ENCODE results near the gene CPO. TPM values are rescaled to one million over a fixed set of nuclear protein-coding genes. Genes with fewer than 3 reads are reported as not detected.

Gene CPO
- total and polyA plus RNA-seq, 7 donors: 0.34 to 0.91 (median 0.50) TPM

GRCh38 chr2:206971805-206972204, 32.5 kb downstream of the CPO start:
- Histone ChIP-seq H3K27me3 (ENCODE audit: insufficient read depth in 3 of 3, low read length in 2 of 3) (no peaks in the 10 kb centered on the region), H3K27ac (no peak overlapping the region), H3K4me3 (no peak overlapping the region), H3K9me3 (no peaks in the 10 kb centered on the region), H3K4me1 (peaks cover 3% of the 10 kb centered on the region), H3K36me3 (ENCODE audit: insufficient read depth in 1 of 2, low read depth in 1 of 2) (no peaks in the 10 kb centered on the region)
- intact Hi-C loops (cut with DNase I): loop anchor here in 1 of 2 donors (10.0 kb wide), 1 partner anchor 167 kb away; no protein-coding TSS in a partner anchor
- TF ChIP-seq, protein P1, sequence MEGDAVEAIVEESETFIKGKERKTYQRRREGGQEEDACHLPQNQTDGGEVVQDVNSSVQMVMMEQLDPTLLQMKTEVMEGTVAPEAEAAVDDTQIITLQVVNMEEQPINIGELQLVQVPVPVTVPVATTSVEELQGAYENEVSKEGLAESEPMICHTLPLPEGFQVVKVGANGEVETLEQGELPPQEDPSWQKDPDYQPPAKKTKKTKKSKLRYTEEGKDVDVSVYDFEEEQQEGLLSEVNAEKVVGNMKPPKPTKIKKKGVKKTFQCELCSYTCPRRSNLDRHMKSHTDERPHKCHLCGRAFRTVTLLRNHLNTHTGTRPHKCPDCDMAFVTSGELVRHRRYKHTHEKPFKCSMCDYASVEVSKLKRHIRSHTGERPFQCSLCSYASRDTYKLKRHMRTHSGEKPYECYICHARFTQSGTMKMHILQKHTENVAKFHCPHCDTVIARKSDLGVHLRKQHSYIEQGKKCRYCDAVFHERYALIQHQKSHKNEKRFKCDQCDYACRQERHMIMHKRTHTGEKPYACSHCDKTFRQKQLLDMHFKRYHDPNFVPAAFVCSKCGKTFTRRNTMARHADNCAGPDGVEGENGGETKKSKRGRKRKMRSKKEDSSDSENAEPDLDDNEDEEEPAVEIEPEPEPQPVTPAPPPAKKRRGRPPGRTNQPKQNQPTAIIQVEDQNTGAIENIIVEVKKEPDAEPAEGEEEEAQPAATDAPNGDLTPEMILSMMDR (IDR thresholded peaks at IDR 0.05): no peak
- DNase-seq (peak; percentile 44 to 58), ATAC-seq (peak in 2 of 4 donors; percentile 32 to 63)
- WGBS, 3 donors: 56 to 59% (median 58%) methylated on average over 3 of the region's 3 CpGs

- Histone ChIP-seq H3K36me3 (ENCODE audit: insufficient read depth in 1 of 2, low read depth in 1 of 2) (no peaks in the 10 kb centered on the region), H3K27me3 (ENCODE audit: insufficient read depth in 3 of 3, low read length in 2 of 3) (no peaks in the 10 kb centered on the region), H3K4me3 (no peak overlapping the region), H3K27ac (no peak overlapping the region), H3K9me3 (no peaks in the 10 kb centered on the region), H3K4me1 (no peaks in the 10 kb centered on the region)
- DNase-seq (no peak), ATAC-seq (no peak)
- intact Hi-C loops (cut with DNase I): loop anchor here in 1 of 2 donors (10.0 kb wide), 1 partner anchor 170 kb away; no protein-coding TSS in a partner anchor
- 53 to 57% (median 54%) methylated on average over 2 of the region's 2 CpGs for WGBS, 3 donors
- TF ChIP-seq, protein P1 (IDR thresholded peaks at IDR 0.05): no peak
These were observed 35.2 kb downstream of the CPO start for GRCh38 chr2:206974551-206974950.

DNA sequence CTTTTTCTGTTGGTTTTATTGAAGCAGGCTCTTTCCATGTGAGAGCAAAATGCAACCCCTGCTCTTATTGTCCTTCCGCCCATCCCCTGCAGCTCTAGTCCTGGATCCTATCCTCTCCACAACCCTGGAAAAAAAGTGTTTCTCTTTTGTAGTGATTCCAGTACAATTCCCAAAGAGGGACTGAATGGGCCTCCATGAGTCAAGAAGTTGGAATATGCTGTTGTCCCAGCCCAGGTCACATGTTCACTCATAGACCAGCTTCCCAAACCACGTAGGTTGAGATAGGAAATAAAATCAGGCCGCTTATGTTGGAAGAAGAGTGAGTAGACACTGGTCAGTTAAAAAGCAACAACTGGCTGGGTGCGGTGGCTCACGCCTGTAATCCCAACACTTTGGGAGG, 39.4 kb downstream of the CPO start:
- DNase-seq (no peak), ATAC-seq (peak in 2 of 4 donors; percentile 40 to 41)
- no peak overlapping the region for H3K4me3 ChIP-seq
- intact Hi-C loops (cut with DNase I): loop anchor here in 1 of 2 donors (10.0 kb wide), 1 partner anchor 174 kb away; no protein-coding TSS in a partner anchor
- H3K27me3 ChIP-seq (ENCODE audit: insufficient read depth in 3 of 3, low read length in 2 of 3): no peaks in the 10 kb centered on the region
- peaks cover 6% of the 10 kb centered on the region for H3K4me1 ChIP-seq
- no peaks in the 10 kb centered on the region for H3K36me3 ChIP-seq (ENCODE audit: insufficient read depth in 1 of 2, low read depth in 1 of 2)
- TF ChIP-seq, protein P1 (IDR thresholded peaks at IDR 0.05): no peak
- no peak overlapping the region for H3K27ac ChIP-seq
- WGBS, 3 donors: 80 to 87% (median 84%) methylated on average over 5 of the region's 5 CpGs
- no peaks in the 10 kb centered on the region for H3K9me3 ChIP-seq

DNA sequence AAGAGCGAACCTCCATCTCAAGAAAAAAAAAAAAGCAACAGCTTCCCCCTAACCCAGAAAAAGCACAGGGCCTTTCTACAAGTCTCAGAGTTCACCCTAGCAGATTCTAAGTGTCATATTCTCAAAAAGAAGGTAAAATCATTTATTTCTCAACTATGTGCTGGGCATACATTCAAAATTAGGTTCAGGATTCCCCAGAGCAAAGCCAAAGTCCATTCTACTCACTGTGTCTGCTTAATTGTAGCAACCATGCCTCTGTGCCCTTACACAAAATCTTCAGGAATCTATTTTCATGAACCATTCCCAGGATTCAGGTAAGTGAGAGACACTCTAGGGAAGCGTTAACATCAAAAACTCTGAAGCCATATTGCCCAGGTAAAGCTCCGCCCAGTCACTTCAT, 40.0 kb downstream of the CPO start:
- no peak for ATAC-seq
- TF ChIP-seq, protein P1 (IDR thresholded peaks at IDR 0.05): no peak
- no peaks in the 10 kb centered on the region for H3K27me3 ChIP-seq (ENCODE audit: insufficient read depth in 3 of 3, low read length in 2 of 3)
- H3K4me1 ChIP-seq: peaks cover 6% of the 10 kb centered on the region
- H3K27ac ChIP-seq: no peak overlapping the region
- DNase-seq: no peak
- H3K36me3 ChIP-seq (ENCODE audit: insufficient read depth in 1 of 2, low read depth in 1 of 2): no peaks in the 10 kb centered on the region
- WGBS, 3 donors: 93 to 98% (median 95%) methylated on average over 3 of the region's 3 CpGs
- no peak overlapping the region for H3K4me3 ChIP-seq
- H3K9me3 ChIP-seq: no peaks in the 10 kb centered on the region
- intact Hi-C loops (cut with DNase I): loop anchor here in 1 of 2 donors (10.0 kb wide), 1 partner anchor 175 kb away; no protein-coding TSS in a partner anchor

- no peaks in the 10 kb centered on the region for H3K36me3 ChIP-seq (ENCODE audit: insufficient read depth in 1 of 2, low read depth in 1 of 2)
- DNase-seq (no peak), ATAC-seq (no peak)
- WGBS, 3 donors: 36 to 62% (median 45%) methylated on average over 2 of the region's 2 CpGs
- H3K4me3 ChIP-seq: no peak overlapping the region
- intact Hi-C loops (cut with DNase I): loop anchor here (2.0 to 10.0 kb wide), 2 partner anchors 175 to 495 kb away; no protein-coding TSS in a partner anchor
- no peaks in the 10 kb centered on the region for H3K9me3 ChIP-seq
- TF ChIP-seq, protein P1 (IDR thresholded peaks at IDR 0.05): no peak
- H3K27me3 ChIP-seq (ENCODE audit: insufficient read depth in 3 of 3, low read length in 2 of 3): no peaks in the 10 kb centered on the region
- H3K4me1 ChIP-seq: peaks cover 6% of the 10 kb centered on the region
- no peak overlapping the region for H3K27ac ChIP-seq
These were observed 40.6 kb downstream of the CPO start for GRCh38 chr2:206979922-206980321.

All from psoas muscle (tissue), 8 donors.